RPMI7951 (cell line): ENCODE results near the gene TRIM63. TPM values are rescaled to one million over a fixed set of nuclear protein-coding genes. Genes with fewer than 3 reads are reported as not detected.

Source experiments
- DNase-seq: peaks from one replicate; pipeline ENCODE4 v3.0.0-alpha.2; 2012; ENCODE audit warnings: low read depth
- total RNA-seq: library from RNA; depleted of rRNA; stranded (reverse); fragments of >200 nt; shearing (Covaris generic); gene quantifications from 2 replicates; pipeline ENCODE4 v1.2.3, GENCODE V29; 2014

The TRIM63 gene
- total RNA-seq, 1 experiment from 2014 or later: 0.12 TPM

DNA sequence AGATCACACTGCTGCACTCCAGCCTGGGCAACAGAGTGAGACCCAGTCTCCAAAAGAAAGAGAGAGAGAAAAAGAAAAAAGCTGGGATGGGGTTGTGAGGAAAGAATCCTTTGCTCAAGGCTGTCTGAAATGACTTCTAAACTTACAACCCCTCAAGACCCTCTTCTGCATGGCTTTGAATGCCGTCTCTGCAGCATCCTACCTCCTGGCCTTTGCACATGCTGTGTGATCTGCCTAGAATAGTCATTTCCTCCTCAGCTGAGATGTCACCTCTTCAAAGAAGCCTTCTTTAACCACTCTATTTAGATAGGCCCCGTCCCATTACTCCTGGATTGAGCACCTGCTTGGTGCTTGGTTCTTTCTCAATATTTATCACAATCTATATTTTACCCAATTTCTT, 17.4 kb upstream of the TRIM63 start:
- DNase-seq: no peak

- no peak for DNase-seq
These were observed 16.7 kb upstream of the TRIM63 start for GRCh38 chr1:26084091-26084561.

DNA sequence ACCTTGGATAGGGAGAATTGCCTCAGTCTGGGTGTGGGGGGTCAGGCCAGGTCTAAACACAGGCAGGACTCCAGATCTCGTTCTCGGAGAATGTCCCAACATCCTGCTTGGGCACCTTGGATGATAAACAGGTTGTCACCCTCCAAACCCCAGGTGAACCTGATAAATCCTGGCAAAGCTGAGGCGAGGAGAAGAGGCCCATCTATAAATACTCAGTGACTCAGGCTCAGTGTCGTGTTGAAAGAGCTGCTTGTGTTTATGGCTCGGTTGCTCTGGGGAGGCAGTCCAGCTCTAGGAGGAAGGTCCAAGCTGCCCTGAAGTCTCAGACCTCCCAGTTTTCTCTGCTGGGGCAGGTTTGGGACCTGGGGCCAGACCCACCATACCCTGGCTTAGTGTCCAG, 15.8 kb upstream of the TRIM63 start:
- peak; percentile 20 for DNase-seq

GRCh38 chr1:26082020-26082350, 14.6 kb upstream of the TRIM63 start:
- no peak for DNase-seq

- DNase-seq: peak; percentile 64
These were observed 14.0 kb upstream of the TRIM63 start for GRCh38 chr1:26081267-26082019.

DNA sequence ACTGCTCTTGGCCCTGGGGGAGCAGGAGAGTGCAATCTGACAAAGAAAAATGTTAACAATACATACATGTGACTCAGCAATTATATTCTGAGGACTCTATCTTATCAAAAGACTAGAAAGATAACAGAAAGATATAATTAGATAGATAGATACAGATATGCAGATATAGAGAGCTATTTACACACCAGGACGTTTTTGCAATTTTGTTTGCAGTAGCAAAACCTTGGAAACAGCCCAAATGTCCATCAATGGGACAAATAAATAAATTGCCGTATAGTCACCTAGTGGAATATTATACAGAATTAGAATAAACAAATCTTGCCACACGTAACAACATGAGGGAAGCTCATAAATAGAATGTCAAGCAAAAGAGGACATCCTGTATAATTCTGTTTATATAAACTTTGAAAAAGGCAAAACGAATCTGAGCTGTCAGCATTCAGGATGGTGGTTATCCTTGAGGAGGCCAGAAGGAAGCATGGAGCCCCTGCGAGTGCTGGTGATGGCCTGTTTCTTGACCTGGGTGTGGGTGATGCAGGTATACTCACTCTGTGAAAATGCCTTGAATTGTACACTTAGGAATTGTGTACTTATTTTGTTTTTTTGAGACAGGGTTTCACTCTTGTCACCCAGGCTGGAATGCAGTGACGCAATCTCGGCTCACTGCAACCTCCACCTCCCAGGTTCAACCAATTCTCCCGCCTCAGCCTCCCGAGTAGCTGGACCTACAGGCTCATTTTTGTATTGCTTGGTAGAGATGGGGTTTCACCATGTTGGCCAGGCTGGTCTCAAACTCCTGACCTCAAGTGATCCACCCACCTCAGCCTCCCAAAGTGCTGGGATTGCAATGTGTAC, 12.8 kb upstream of the TRIM63 start:
- DNase-seq: no peak

DNA sequence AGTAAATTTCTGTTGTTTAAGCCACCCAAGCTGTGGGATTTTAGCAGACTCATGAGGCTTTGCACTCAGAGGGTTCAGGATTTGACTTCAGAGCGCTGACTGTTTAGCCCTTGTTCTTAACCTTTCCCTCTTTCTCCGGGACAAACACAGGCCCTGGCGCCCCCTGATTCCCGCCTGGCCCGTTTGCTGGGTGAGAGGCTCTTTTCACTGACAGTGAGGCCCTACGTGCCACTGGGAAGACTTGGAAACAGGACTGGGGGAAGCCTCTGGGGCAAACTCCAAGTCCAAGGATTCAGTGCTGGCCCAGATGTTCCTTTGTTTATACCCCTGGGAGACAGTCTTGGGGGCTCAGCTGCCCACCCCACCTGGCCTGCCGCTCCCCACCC, 11.7 kb upstream of the TRIM63 start:
- DNase-seq: no peak

- no peak for DNase-seq
These were observed 11.1 kb upstream of the TRIM63 start for GRCh38 chr1:26078286-26079177.

DNA sequence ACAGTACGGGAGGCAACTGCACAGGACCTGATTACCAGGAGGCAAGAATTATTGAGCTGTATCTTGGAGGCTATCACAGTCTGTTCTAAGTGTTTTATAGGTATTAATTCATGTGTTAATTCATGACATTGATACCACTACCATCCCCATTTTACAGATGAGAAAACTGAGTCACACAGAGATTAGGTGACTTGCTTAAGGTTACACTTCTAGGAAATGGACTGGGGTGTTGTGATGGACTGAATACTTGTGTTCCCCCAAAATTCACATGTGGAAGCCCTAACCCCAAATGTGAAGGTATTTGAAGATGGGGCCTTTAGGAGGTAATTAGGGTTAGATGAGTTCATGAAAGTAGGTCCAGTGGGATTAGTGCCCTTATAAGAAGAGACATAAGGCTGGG, 10.1 kb upstream of the TRIM63 start:
- no peak for DNase-seq

GRCh38 chr1:26075421-26076144, 8.2 kb upstream of the TRIM63 start:
- no peak for DNase-seq

DNA sequence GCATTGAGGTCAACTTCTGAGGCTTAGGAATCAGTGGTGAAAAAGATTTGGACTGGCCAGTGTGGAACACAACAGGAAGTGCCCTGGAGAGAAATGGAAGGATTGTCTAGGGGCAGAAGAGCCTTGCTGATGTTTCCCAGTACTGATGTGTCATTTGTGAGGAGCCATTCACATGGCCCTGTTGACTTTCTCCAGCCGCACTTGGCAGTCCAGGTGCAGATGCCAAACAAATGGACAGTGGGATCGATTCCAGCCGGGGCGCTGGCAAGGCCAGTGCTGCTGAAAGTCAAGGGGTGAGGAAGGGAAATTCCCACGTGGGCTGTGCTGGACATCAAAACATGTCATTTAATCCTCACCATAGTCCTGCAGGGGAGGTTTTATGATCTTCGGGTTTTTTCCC, 4.9 kb upstream of the TRIM63 start:
- DNase-seq: peak; percentile 41

GRCh38 chr1:26070963-26071342, 3.5 kb upstream of the TRIM63 start:
- no peak for DNase-seq

GRCh38 chr1:26070296-26070962, 3.0 kb upstream of the TRIM63 start:
- peak; percentile 17 for DNase-seq

DNA sequence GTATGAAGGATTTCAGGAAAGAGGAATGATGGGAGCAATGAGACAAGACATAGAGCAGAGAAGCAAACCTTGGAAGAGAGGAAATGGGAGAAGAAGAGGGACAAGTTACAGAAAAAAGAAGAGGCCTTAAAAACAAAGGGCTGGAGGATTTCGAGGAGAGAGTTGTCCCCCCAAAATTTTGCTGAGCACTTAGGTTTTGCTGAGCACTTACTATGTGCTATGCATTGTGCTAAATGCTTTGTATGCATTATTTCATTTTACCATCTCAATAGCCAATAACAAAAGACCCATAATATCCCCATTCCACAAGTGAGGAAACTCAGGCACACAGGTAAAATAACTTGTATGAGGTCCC, 2.5 kb upstream of the TRIM63 start:
- DNase-seq: no peak

DNA sequence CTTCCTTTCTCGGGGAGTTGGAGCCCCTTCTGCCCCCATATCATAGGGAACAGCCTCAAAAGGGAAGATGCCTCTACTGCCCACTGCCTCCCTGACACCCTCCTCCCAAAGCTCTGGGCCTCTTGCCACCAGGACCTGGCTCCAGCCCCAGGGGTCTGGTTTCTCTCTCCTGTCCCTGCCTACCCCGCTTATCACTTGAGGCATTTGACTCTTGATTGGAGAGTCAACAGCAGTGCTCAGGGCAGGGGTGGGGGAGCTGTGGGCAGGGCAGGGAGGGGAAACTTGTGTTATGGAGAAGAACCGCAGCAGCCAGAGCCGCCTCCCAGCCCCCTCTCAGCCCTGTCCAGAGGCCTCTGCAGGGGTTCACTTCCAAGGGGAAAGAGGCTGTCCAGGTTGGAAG, 573 bp downstream of the TRIM63 start:
- DNase-seq: no peak

DNA sequence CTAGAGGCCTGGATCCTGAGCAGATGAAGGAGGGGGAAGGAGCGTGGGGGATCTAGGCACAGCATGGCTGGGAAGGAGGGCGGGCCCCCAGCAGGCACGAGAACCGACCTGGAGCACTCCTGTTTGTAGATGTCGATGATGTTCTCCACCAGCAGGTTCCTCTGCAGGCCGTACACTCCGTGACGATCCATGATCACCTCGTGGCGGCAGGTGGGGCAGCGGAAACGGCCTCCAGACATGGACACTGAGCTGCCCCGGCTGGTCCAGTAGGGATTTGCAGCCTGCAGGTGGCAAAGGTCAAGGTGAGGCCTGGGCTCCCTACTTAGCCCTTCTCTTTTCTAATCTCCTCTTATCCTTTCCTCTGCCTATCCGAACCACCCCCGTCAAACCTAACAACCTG, 1.3 kb downstream of the TRIM63 start:
- DNase-seq: no peak

GRCh38 chr1:26064553-26064952, 2.9 kb downstream of the TRIM63 start:
- no peak for DNase-seq

DNA sequence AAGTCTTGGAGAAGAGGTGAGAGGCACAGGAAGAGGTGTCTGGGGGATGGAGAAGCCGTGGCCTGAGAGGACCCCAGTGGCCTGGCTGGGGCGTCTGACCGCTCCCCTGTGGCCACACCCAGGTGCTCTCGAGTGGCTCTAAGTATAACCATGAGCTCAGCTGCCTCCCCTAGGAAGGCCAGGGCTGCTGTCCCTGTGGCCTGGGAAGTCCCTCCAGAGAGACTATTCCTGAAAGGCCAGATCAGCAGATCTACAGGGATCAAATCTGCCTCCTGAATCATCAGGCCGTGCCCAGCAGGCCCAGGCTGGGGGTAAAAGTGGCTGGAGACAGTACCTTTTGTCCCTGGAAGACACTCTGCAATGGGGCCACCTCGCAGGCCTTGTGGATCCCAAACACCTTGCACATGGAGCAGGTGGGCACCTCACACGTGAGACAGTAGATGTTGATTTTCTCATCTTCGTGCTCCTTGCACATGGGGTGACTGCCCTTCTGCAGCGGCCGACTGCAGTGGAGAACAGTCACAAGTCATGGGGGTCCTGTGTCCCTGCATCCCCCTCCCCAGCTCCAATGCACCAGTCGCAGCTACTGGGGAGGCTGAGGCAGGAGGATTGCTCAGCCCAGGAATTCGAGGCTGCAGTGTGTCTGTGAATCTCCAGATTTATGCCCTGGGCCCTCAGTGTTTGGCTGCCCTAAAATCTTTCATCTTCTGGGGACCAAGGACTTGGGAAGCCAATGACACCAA, 6.4 kb downstream of the TRIM63 start:
- DNase-seq: no peak

DNA sequence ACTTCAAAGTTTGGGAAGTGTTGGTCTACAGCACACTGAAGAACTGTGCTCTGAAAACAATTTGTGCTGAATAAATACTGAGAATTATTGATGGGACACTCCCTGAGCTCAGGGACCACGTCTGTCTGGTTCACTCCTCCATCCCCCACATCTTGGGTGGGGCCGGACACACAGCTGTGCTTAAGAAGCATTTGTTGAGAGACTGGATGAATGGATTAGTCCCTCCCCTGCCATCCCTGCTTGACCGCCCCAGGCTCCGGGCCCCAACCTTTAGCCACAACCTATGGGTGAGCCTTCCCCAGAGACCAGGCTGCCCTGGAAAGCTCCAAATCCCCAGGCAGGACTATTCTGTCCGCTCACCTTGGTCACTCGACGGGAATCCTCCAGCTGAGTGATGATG, 7.5 kb downstream of the TRIM63 start:
- no peak for DNase-seq

- DNase-seq: no peak
These were observed 9.3 kb downstream of the TRIM63 start for GRCh38 chr1:26058052-26058595.
